LoVo (cell line): Measurements from ENCODE around the gene TMEM213.

Experiments used
- DNase-seq: peaks from one replicate; pipeline ENCODE4 v3.0.0-alpha.2; 2016; ENCODE audit warnings: low spot score

Gene TMEM213

GRCh38 chr7:138876326-138876725 lies 78.5 kb downstream of the TMEM213 start:
- DNase-seq = no peak

- no peak for DNase-seq
Measured at GRCh38 chr7:138878051-138878450, 80.3 kb downstream of the TMEM213 start.

GRCh38 chr7:138878856-138879255 lies 81.1 kb downstream of the TMEM213 start:
- DNase-seq = no peak

GRCh38 chr7:138879356-138879755 lies 81.6 kb downstream of the TMEM213 start:
- DNase-seq = no peak

GRCh38 chr7:138880881-138881578 lies 83.2 kb downstream of the TMEM213 start:
- DNase-seq = no peak

GRCh38 chr7:138881579-138882188 lies 83.9 kb downstream of the TMEM213 start:
- no peak for DNase-seq

GRCh38 chr7:138882249-138882648 lies 84.5 kb downstream of the TMEM213 start:
- DNase-seq = no peak

- no peak for DNase-seq
Measured at GRCh38 chr7:138885383-138886147, 87.8 kb downstream of the TMEM213 start.

- peak; percentile 83 for DNase-seq
Measured at GRCh38 chr7:138886501-138886917, 88.7 kb downstream of the TMEM213 start.

GRCh38 chr7:138887085-138887710 lies 89.4 kb downstream of the TMEM213 start:
- no peak for DNase-seq
